PC-3 (cell line): Measurements from ENCODE around the gene ALKBH2. TPM values are rescaled to one million over a fixed set of nuclear protein-coding genes. Genes with fewer than 3 reads are reported as not detected.

Experiments
- ATAC-seq: fragments of 200-7000 bp; cut with Tn5 transposase; 2 replicates; pipeline ENCODE4 v1.9.1; 2020; ENCODE audit warnings: mild to moderate bottlenecking, moderate library complexity
- BruUV-seq: library from RNA; stranded (reverse); fragments of 400-500 nt; replicated peaks from 2 replicates; lab custom pipeline; 2021; lab: Mats Ljungman, UMichigan
- CTCF ChIA-PET: fragments of 300-600 bp; sonication (Branson Sonifier 250); formaldehyde crosslinking; loops from one replicate; lab custom pipeline; 2022; ENCODE audit warnings: antibody characterized with exemption; lab: Charles Lee
- POLR2A ChIA-PET: fragments of 300-600 bp; sonication (Branson Sonifier 250); formaldehyde crosslinking; loops from one replicate; lab custom pipeline; 2022; ENCODE audit warnings: antibody characterized with exemption; ENCODE audit not compliant: unreplicated experiment; lab: Charles Lee
- DNase-seq: peaks from one replicate; pipeline ENCODE4 v3.0.0-alpha.2; 2015
- H2AFZ ChIP-seq: fragments of 300-600 bp; sonication (generic); 2 replicates; pipeline ENCODE4 v1.6.0; 2016; ENCODE audit warnings: antibody characterized with exemption, low read length
- H3F3A ChIP-seq: fragments of 300-600 bp; sonication (generic); one replicate; pipeline ENCODE4 v1.6.0; 2017; ENCODE audit warnings: antibody characterized with exemption, low read length, control low read depth, mild to moderate bottlenecking; ENCODE audit not compliant: unreplicated experiment
- H3K27ac ChIP-seq: fragments of 300-600 bp; sonication (generic); 2 replicates; pipeline ENCODE4 v1.5.1; 2016; ENCODE audit warnings: mild to moderate bottlenecking, low read length
- H3K27me3 ChIP-seq: fragments of 300-600 bp; sonication (generic); 2 replicates; pipeline ENCODE4 v1.6.1; 2016; ENCODE audit warnings: low read length, mixed read lengths
- H3K36me3 ChIP-seq: fragments of 300-600 bp; sonication (generic); 2 replicates; pipeline ENCODE4 v1.6.1; 2016; ENCODE audit warnings: low read depth, mixed run types, low read length, mixed read lengths
- H3K4me1 ChIP-seq: fragments of 300-600 bp; sonication (generic); 2 replicates; pipeline ENCODE4 v1.5.1; 2016; ENCODE audit warnings: low read length; ENCODE audit not compliant: insufficient read depth
- H3K4me2 ChIP-seq: fragments of 300-600 bp; sonication (generic); 2 replicates; pipeline ENCODE4 v1.6.0; 2016; ENCODE audit warnings: low read length
- H3K4me3 ChIP-seq: fragments of 300-600 bp; sonication (generic); 2 replicates; pipeline ENCODE4 v1.5.1; 2016; ENCODE audit warnings: mild to moderate bottlenecking, low read length, mixed read lengths
- H3K79me2 ChIP-seq: fragments of 300-600 bp; sonication (generic); 2 replicates; pipeline ENCODE4 v1.6.1; 2017; ENCODE audit warnings: low read length, mixed read lengths
- H3K9ac ChIP-seq: fragments of 300-600 bp; sonication (generic); 2 replicates; pipeline ENCODE4 v1.6.0; 2016; ENCODE audit warnings: mild to moderate bottlenecking, low read length
- H3K9me2 ChIP-seq: fragments of 300-600 bp; sonication (generic); replicated peaks from 2 replicates; pipeline ENCODE4 v1.6.1; 2016; ENCODE audit warnings: mixed run types, low read length, mixed read lengths
- H3K9me3 ChIP-seq: fragments of 300-600 bp; sonication (generic); 2 replicates; pipeline ENCODE4 v1.6.1; 2016; ENCODE audit warnings: low read length, mixed read lengths
- H4K20me1 ChIP-seq: fragments of 300-600 bp; sonication (generic); 2 replicates; pipeline ENCODE4 v1.6.1; 2016; ENCODE audit warnings: low read length, mixed read lengths
- CTCF ChIP-seq: fragments of 300-600 bp; sonication (generic); conservative IDR thresholded peaks from 2 replicates; pipeline ENCODE4 v1.5.1; 2017; ENCODE audit warnings: antibody characterized with exemption, low read depth, mild to moderate bottlenecking, low read length
- EZH2 ChIP-seq: fragments of 300-600 bp; sonication (generic); IDR thresholded peaks from one replicate; pipeline ENCODE4 v1.6.1; 2017; ENCODE audit warnings: antibody characterized with exemption, mild to moderate bottlenecking, low read length; ENCODE audit not compliant: unreplicated experiment
- EZH2phosphoT487 ChIP-seq: fragments of 300-600 bp; sonication (generic); IDR thresholded peaks from 2 replicates; pipeline ENCODE4 v1.6.1; 2018; ENCODE audit warnings: mild to moderate bottlenecking, antibody characterized with exemption, low read length, borderline replicate concordance
- intact Hi-C: fragments of 100-400 bp; cut with micrococcal nuclease; formaldehyde crosslinking; loops from 2 replicates; pipeline ENCODE4 v1.9.0; 2023
- total RNA-seq: library from RNA; depleted of rRNA; stranded (reverse); fragments of >200 nt; gene quantifications from 2 replicates; pipeline ENCODE4 v1.2.3, GENCODE V29; 2014

ALKBH2 gene
- total RNA-seq, 1 experiment from 2014 or later, result 74.0 TPM

GRCh38 chr12:109065154-109065852 is 28.0 kb downstream of the ALKBH2 start:
- CTCF ChIA-PET, result no interaction called here
- H3K79me2 ChIP-seq, result no peaks in the 10 kb centered on the region
- H3F3A ChIP-seq, result no peaks in the 10 kb centered on the region
- POLR2A ChIA-PET, result no interaction called here
- H3K4me1 ChIP-seq, result no peaks in the 10 kb centered on the region
- no peak overlapping the region for H3K4me2 ChIP-seq
- H4K20me1 ChIP-seq, result no peaks in the 10 kb centered on the region
- no peaks in the 10 kb centered on the region for H3K9me3 ChIP-seq
- H3K9me2 ChIP-seq, result no peaks in the 10 kb centered on the region
- H3K36me3 ChIP-seq, result peaks cover 15% of the 10 kb centered on the region; the same call in 1 of the 2 replicates
- no peak overlapping the region for H3K9ac ChIP-seq
- DNase-seq (no peak), ATAC-seq (no peak)
- intact Hi-C loops, result no loop called here
- H3K27me3 ChIP-seq, result no peaks in the 10 kb centered on the region
- no peak overlapping the region for H2AFZ ChIP-seq
- TF ChIP-seq EZH2phosphoT487 (no peak), EZH2 (no peak), CTCF (no peak)
- H3K27ac ChIP-seq, result no peak overlapping the region
- H3K4me3 ChIP-seq, result no peak overlapping the region
- no TSS peak for BruUV-seq

- Histone ChIP-seq H2AFZ (no peak overlapping the region), H3K4me1 (no peaks in the 10 kb centered on the region), H3K27me3 (no peaks in the 10 kb centered on the region), H3K27ac (no peak overlapping the region), H3K79me2 (no peaks in the 10 kb centered on the region), H4K20me1 (no peaks in the 10 kb centered on the region), H3K4me3 (no peak overlapping the region), H3K4me2 (no peak overlapping the region), H3K9me2 (no peaks in the 10 kb centered on the region), H3K9me3 (no peaks in the 10 kb centered on the region), H3K36me3 (peaks cover 19% of the 10 kb centered on the region; the same call in 1 of the 2 replicates), H3K9ac (no peak overlapping the region), H3F3A (no peaks in the 10 kb centered on the region)
- POLR2A ChIA-PET, result no interaction called here
- DNase-seq, result no peak
- CTCF ChIA-PET, result no interaction called here
- no TSS peak for BruUV-seq
- ATAC-seq, result no peak
- intact Hi-C loops, result no loop called here
- TF ChIP-seq CTCF (no peak), EZH2 (no peak), EZH2phosphoT487 (no peak)
These were observed 29.1 kb downstream of the ALKBH2 start for GRCh38 chr12:109064143-109064542.

GRCh38 chr12:109058773-109059172 is 34.5 kb downstream of the ALKBH2 start:
- ChIA-PET CTCF (no interaction called here), POLR2A (no interaction called here)
- no peak for TF ChIP-seq EZH2phosphoT487
- TF ChIP-seq EZH2, result no peak
- no peak for TF ChIP-seq CTCF
- H3K9me3 ChIP-seq, result no peaks in the 10 kb centered on the region
- H3K36me3 ChIP-seq, result peaks cover 15% of the 10 kb centered on the region; the same call in 1 of the 2 replicates
- H3K27me3 ChIP-seq, result no peaks in the 10 kb centered on the region
- H3K27ac ChIP-seq, result no peak overlapping the region
- no peak overlapping the region for H2AFZ ChIP-seq
- no peak for DNase-seq
- H4K20me1 ChIP-seq, result no peaks in the 10 kb centered on the region
- H3K9me2 ChIP-seq, result no peaks in the 10 kb centered on the region
- no peak for ATAC-seq
- no peak overlapping the region for H3K4me2 ChIP-seq
- intact Hi-C loops, result no loop called here
- H3K4me3 ChIP-seq, result no peak overlapping the region
- H3K4me1 ChIP-seq, result peaks cover 2% of the 10 kb centered on the region; the same call in 1 of the 2 replicates
- H3K79me2 ChIP-seq, result 0 out of 2 replicates have a peak, but pooled peaks cover 1% of the 10 kb centered on the region
- H3K9ac ChIP-seq, result no peak overlapping the region
- no peaks in the 10 kb centered on the region for H3F3A ChIP-seq
- no TSS peak for BruUV-seq
